GM12873 (cell line): ENCODE measurements around the gene ARMCX4.

Source experiments
- CTCF ChIP-seq: IDR thresholded peaks from 2 replicates; pipeline ENCODE4 v1.5.1; 2012; ENCODE audit warnings: low read depth, mild to moderate bottlenecking, moderate library complexity, low read length, control low read depth; ENCODE audit not compliant: insufficient read depth; ENCODE audit errors: missing control alignments

Gene ARMCX4

GRCh38 chrX:101485212-101485949 lies at the start of gene ARMCX4:
ARMCX4 (plus strand) TSS chrX:101485456; CDS start chrX:101488590, 3,134 bp downstream.
- TF ChIP-seq CTCF = no peak

GRCh38 chrX:101442085-101442484 lies 43.2 kb upstream of the ARMCX4 start:
- no peak for TF ChIP-seq CTCF

DNA sequence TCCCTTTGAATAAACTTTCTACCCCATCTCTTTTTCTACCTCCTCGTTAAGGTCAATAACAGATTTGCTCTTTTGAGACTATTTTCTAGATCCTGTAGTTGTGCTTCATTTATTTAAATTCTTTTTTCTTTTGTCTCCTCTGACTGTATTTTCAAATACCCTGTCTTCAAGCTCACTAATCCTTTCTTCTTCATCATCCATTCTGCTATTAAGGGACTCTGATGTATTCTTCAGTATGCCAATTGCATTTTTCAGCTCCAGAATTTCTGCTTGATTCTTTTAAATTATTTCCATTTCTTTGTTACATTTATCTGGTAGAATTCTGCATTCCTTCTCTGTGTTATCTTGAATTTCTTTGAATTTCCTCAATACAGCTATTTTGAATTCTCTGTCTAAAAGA lies 36.0 kb upstream of the ARMCX4 start:
- TF ChIP-seq CTCF = no peak

GRCh38 chrX:101450085-101450484 lies 35.2 kb upstream of the ARMCX4 start:
- TF ChIP-seq CTCF = no peak

- no peak for TF ChIP-seq CTCF
Observed at GRCh38 chrX:101450961-101451360, 34.3 kb upstream of the ARMCX4 start.

- no peak for TF ChIP-seq CTCF
Observed at GRCh38 chrX:101452056-101452455, 33.2 kb upstream of the ARMCX4 start.

DNA sequence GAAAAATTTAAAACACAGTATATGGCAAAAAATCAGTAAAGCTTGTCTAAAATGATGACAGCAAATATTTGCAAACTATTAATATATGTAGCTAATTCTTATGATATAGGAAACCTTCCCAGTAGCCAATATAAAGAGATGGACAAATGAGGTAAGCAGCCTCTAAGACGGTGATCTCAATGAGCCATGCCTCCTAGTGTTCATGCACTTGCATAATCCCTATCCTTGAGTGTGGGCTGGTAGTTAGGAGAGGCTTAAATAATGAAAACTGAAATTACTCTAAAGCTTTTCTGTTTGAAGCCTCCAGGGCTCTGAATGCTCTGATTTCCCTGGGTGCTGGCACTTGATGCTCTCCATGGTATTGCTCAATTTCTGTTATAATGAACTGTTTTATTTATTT lies 24.6 kb upstream of the ARMCX4 start:
- TF ChIP-seq CTCF = no peak
